GM12801 (cell line): ENCODE measurements around the gene SH3PXD2B.

Experiments used
- TF ChIP-seq, protein P1 (sequence below): IDR thresholded peaks from one replicate; pipeline ENCODE4 v1.5.1; 2011; ENCODE audit warnings: control low read depth; ENCODE audit not compliant: insufficient read length; ENCODE audit errors: extremely low read depth

Gene SH3PXD2B

DNA sequence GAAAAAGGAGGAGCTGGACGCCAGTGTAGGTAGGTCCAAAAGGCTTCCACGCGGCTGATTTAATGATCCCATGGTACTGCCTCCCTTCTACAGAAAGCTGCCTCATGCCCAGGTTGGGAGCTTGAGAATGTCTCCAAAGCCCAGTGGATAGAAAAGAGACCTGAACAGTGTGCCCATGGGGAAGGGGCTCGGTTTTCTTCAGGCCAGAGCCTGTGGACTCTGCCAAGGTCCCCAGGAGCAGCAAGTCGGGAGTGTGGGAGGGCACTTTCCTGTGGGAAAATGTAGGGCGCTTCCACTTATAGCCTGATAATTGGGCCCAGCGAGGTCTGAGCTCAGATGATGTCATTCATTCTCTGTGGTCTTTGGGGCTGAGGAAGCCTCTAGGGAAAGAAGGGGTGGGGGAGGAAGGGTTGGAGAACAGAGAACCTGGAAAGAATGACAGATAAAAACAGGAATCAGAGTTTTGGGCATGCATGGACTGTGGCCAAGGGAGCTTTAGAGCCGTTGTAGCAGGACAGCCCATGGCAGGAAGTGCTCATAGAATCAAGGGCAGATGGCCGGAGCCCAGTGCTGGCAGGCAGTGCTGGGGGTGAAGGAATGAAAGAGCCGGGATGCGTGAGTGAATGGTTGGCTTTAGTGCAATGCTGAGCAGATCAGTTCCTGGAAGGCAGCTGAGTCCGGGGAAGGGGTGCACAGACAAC, 42.5 kb upstream of the SH3PXD2B start:
- TF ChIP-seq, protein P1, sequence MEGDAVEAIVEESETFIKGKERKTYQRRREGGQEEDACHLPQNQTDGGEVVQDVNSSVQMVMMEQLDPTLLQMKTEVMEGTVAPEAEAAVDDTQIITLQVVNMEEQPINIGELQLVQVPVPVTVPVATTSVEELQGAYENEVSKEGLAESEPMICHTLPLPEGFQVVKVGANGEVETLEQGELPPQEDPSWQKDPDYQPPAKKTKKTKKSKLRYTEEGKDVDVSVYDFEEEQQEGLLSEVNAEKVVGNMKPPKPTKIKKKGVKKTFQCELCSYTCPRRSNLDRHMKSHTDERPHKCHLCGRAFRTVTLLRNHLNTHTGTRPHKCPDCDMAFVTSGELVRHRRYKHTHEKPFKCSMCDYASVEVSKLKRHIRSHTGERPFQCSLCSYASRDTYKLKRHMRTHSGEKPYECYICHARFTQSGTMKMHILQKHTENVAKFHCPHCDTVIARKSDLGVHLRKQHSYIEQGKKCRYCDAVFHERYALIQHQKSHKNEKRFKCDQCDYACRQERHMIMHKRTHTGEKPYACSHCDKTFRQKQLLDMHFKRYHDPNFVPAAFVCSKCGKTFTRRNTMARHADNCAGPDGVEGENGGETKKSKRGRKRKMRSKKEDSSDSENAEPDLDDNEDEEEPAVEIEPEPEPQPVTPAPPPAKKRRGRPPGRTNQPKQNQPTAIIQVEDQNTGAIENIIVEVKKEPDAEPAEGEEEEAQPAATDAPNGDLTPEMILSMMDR: no peak

DNA sequence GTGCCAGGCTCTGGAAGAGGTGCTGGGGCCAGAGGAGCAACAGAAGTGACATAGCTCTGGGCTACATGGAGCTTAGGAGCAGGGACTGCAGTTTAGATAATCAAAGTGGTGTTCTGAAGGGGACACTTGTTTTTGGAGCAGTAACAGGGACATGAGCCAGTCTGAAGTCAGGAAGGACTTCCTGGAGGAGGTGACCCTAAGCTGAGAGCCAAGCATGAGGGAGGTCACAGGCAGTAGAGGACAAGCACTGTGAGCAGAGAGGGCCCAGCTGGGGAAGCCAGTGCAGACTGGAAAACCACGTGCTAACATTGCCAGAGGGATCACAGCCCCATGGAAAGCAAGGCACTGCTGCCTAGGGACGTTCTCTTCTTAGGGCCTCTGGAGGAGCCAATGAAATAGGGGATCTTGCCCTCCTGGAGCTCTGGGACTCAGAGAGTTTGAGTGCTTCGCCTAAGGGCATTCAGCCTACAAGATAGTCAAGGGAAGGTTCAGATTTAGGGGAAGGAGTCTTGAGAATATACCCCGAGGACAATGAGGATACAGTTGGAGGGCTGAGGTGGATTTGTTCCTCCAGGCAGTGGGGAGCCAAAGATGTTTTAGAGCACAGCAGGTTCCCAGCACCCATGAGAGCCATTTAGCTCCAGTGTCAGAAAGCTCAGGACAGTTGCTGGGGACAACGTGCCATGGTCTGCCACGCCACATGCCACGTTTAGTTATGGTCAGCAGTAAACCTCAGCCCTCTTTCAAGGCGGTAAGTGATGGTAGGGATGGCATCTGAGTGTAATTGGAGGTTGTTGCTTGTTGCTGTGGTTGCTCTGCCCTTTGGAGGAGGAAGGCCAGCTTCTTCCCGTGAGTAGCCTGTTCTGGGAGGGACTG, 40.5 kb upstream of the SH3PXD2B start:
- TF ChIP-seq, protein P1: no peak

DNA sequence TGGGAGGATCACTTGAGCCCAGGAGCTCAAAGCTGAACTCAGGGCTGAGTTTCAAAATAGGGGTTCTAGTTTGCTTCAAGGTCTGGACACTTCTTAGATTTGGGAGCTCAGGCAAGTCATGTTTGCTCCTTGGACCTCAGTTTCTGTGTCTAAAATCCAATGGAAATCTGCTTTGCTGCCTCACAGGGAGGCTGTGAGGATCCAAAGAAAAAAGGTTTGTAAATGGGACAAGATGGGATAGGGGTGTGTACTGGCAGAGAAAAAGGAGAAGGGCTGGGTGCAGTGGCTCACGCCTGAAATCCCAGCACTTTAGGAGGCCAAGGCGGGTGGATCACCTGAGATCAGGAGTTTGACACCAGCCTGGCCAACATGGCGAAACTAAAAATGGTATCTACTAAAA, 39.6 kb upstream of the SH3PXD2B start:
- TF ChIP-seq, protein P1: no peak

DNA sequence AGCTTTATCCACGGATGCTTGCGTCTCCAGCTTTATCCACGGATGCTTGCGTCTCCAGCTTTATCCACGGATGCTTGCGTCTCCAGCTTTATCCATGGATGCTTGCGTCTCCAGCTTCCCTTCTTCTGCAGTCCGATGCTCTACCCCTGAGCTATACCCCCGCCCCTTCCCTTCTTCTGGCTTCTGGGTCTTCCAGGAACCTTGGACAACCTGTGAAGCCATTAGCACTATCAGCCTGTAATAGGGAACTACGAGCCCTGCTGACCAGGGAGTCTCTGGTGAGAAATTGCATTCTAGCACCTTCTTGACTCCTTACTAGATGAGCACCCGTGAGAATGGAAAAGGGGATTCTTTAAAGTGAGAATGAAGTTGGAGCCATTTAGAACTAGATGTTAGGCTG, 39.1 kb upstream of the SH3PXD2B start:
- TF ChIP-seq, protein P1: no peak

DNA sequence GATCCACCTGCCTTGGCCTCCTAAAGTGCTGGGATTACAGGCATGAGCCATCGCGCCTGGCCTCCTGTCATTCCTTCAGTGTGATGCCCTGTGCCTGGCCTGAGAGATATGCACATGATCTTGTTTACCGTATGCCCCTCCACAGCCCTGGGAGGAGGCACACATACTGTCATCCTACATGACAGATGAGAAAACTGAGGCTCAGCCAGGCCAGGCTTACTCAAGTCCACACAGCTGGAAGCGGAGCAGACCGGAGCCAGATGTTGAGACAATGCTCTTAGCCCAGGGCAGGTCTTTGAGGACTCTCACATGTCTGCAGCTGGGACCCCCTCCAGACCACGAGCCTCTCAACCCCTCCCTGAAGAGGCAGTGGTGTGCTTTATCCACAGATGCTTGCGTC, 38.7 kb upstream of the SH3PXD2B start:
- TF ChIP-seq, protein P1: no peak

DNA sequence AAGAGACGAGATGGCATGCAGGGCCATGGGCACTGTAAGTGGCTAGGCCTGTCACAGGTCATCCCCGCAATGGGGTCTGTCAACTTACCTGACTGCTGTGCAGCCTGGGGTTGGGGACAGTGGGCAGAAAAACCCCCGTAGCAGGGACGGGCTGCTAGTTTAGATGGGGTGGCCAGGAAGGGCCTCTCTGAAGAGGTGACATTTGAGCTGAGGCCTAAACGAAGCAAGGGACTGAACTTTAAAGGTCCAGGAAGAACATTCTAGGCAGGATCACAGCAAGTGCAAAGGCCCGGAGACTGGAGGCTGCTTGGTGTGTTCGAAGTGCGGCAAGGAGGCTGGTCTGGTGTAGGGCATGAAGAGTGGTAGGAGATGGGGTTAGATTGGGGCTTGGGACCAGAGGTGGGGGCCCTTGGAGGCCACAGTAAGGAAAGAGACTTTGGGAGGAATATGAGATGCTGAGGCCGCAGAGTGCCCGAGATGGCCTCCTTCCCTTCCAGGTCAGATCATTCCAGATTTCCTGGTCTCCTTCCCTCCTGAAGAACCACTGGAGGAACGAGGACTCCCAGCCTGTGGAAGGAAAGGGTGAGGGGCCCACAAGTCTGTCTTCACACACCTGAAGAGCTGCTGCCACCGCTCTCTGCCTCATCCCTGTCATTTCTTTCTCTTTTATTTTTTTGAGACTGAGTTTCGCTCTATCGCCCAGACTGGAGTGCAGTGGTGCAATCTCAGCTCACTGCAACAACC, 37.9 kb upstream of the SH3PXD2B start:
- TF ChIP-seq, protein P1: no peak

DNA sequence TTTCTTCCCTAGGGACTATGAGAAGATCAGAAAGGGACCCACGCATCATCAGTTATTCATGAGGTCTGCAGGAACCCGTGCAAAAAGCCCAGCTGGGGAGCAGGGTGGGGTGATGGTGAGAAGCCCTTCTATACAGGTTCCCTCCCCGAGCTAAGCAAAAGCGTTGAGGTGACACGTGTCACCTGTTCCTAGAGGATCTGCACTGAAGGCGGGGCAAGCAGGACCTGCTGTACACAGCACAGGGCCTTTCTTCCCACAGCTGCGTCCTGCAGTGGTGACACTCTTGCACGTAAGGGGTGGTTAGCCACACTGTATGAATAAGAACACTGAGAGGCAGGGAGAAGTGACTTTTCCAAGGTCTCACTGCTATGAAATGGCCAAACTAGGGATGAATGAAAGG, 37.2 kb upstream of the SH3PXD2B start:
- TF ChIP-seq, protein P1: no peak
